Chondrocyte (in vitro differentiated cells): Measurements from ENCODE around the gene DMC1. TPM values are rescaled to one million over a fixed set of nuclear protein-coding genes. Genes with fewer than 3 reads are reported as not detected.
A peak's percentile ranks its signal among the peaks of the same experiment; 100 is the strongest.

ENCODE experiments used
- DNase-seq: peaks from one replicate; pipeline ENCODE4 v3.0.0; 2021; ENCODE audit warnings: mixed read lengths, low spot score
- H3K27ac Mint-ChIP-seq: one replicate; pipeline ENCODE4 v1.8.0; 2021; ENCODE audit warnings: mild to moderate bottlenecking, moderate library complexity, mixed read lengths; ENCODE audit not compliant: unreplicated experiment
- H3K27me3 Mint-ChIP-seq: 2 replicates; pipeline ENCODE4 v1.8.0; 2021; ENCODE audit warnings: low read depth, mixed read lengths
- H3K36me3 Mint-ChIP-seq: 2 replicates; pipeline ENCODE4 v1.8.0; 2021; ENCODE audit warnings: low read depth, mixed read lengths
- H3K4me1 Mint-ChIP-seq: 2 replicates; pipeline ENCODE4 v1.8.0; 2021; ENCODE audit warnings: low read depth, mild to moderate bottlenecking, mixed read lengths
- H3K4me3 Mint-ChIP-seq: one replicate; pipeline ENCODE4 v1.8.0; 2021; ENCODE audit warnings: mild to moderate bottlenecking, moderate library complexity, mixed read lengths; ENCODE audit not compliant: unreplicated experiment
- H3K9me3 Mint-ChIP-seq: 2 replicates; pipeline ENCODE4 v1.8.0; 2021; ENCODE audit warnings: low read depth, mixed read lengths
- total RNA-seq: library from RNA; stranded (reverse); gene quantifications from 3 replicates; pipeline ENCODE4 v1.2.1, GENCODE V29; 2021
- TF ChIP-seq, protein P1 (sequence below): fragments of 200-600 bp; sonication (generic); IDR thresholded peaks from 2 replicates; pipeline ENCODE4 v1.5.0; 2021; ENCODE audit warnings: antibody characterized with exemption, mild to moderate bottlenecking, moderate library complexity

DMC1 gene
- total RNA-seq, 1 donor from 2014 or later, result 0.82 TPM

DNA sequence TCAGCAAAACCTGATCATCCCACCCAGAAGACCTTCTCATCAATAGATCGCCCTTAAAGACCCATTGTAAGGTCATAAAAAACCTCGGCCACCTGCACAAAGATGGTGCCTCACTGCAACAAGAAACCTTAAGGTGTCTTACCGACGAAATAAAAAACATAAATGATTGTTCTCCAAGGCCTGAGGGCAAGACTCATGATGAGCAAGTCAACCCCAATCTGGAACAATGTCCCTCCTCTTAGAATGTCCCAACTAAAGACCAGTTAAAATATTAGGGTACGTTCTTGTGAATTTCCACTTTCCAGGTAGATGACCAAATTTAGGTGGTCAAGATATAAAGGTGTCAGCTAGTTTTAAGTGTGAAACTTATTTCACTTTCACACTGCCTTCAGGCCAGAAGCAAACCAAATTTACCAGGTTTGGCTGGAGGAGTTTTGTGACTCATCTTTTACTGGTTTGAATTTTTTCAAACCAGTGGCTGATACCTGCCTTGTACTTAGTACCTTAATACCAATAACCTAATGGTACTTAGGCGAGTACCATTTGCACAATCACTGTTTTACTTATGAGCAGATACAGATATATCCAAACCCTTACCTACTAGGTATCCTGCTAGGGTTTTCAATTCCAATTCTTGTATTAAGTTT is 87.2 kb downstream of the DMC1 start:
- H3K36me3 Mint-ChIP-seq, result peaks cover 48% of the 10 kb centered on the region
- peak overlapping the region; percentile 8 for H3K27ac Mint-ChIP-seq
- H3K27me3 Mint-ChIP-seq, result no peaks in the 10 kb centered on the region
- no peak for DNase-seq
- H3K4me3 Mint-ChIP-seq, result no peak overlapping the region
- H3K4me1 Mint-ChIP-seq, result peaks cover 29% of the 10 kb centered on the region
- TF ChIP-seq, protein P1, sequence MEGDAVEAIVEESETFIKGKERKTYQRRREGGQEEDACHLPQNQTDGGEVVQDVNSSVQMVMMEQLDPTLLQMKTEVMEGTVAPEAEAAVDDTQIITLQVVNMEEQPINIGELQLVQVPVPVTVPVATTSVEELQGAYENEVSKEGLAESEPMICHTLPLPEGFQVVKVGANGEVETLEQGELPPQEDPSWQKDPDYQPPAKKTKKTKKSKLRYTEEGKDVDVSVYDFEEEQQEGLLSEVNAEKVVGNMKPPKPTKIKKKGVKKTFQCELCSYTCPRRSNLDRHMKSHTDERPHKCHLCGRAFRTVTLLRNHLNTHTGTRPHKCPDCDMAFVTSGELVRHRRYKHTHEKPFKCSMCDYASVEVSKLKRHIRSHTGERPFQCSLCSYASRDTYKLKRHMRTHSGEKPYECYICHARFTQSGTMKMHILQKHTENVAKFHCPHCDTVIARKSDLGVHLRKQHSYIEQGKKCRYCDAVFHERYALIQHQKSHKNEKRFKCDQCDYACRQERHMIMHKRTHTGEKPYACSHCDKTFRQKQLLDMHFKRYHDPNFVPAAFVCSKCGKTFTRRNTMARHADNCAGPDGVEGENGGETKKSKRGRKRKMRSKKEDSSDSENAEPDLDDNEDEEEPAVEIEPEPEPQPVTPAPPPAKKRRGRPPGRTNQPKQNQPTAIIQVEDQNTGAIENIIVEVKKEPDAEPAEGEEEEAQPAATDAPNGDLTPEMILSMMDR, result no peak
- H3K9me3 Mint-ChIP-seq, result no peaks in the 10 kb centered on the region

DNA sequence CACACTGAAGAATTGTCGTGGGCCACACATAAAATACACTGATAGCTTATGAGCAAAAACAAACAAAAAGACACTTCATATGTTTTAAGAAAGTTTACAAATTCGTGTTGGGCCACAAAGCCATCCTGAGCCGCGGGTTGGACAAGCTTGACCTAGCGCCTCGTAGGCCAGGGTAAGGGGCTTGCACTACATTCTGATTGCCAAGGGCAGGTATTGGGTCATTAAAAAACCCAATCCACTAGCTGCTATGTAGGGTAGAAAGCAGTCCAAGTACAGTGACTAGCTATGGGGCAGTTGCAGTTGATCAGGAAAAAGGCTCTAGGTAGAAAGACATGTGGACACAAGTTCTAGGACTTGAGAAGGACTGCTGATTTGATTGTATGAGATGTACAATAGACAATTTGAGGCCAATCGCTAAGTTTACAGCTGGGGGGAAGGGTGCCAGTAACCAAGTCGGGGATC is 88.1 kb downstream of the DMC1 start:
- TF ChIP-seq, protein P1, result no peak
- peaks cover 50% of the 10 kb centered on the region for H3K36me3 Mint-ChIP-seq
- H3K27ac Mint-ChIP-seq, result peak overlapping the region; percentile 64
- peaks cover 33% of the 10 kb centered on the region for H3K4me1 Mint-ChIP-seq
- no peaks in the 10 kb centered on the region for H3K9me3 Mint-ChIP-seq
- no peak for DNase-seq
- H3K27me3 Mint-ChIP-seq, result no peaks in the 10 kb centered on the region
- H3K4me3 Mint-ChIP-seq, result no peak overlapping the region

DNA sequence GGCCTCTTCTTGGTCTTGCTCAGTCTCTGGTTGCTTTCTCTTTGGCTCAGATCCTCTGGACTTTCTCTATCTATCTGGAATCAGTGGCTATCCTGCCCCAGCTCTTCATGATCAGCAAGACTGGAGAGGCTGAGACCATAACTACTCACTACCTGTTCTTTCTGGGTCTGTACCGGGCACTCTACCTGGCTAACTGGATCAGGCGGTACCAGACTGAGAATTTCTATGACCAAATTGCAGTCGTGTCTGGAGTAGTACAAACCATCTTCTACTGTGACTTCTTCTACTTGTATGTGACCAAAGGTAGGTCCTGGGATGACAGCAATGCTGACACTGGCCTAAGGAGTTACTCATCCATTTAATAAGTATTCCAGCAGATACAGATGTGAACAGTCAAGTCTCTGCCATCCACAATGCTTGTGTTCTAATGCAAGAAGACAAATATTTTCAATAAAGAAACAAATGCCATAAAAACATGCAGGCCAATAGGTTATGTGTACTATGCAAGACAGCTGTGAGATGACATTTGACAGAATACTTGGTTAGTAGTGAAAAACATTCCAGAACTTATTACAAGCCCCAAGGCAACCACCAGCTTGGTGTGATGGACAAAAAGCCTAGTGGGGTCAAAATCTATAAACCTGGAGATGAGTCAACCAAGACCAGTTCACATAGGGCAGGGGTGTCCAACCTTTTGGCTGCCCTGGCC is 88.7 kb downstream of the DMC1 start:
- no peak for DNase-seq
- H3K4me3 Mint-ChIP-seq, result no peak overlapping the region
- no peaks in the 10 kb centered on the region for H3K27me3 Mint-ChIP-seq
- peaks cover 46% of the 10 kb centered on the region for H3K36me3 Mint-ChIP-seq
- peak overlapping the region; percentile 81 for H3K27ac Mint-ChIP-seq
- TF ChIP-seq, protein P1, result no peak
- H3K9me3 Mint-ChIP-seq, result no peaks in the 10 kb centered on the region
- peaks cover 33% of the 10 kb centered on the region for H3K4me1 Mint-ChIP-seq

DNA sequence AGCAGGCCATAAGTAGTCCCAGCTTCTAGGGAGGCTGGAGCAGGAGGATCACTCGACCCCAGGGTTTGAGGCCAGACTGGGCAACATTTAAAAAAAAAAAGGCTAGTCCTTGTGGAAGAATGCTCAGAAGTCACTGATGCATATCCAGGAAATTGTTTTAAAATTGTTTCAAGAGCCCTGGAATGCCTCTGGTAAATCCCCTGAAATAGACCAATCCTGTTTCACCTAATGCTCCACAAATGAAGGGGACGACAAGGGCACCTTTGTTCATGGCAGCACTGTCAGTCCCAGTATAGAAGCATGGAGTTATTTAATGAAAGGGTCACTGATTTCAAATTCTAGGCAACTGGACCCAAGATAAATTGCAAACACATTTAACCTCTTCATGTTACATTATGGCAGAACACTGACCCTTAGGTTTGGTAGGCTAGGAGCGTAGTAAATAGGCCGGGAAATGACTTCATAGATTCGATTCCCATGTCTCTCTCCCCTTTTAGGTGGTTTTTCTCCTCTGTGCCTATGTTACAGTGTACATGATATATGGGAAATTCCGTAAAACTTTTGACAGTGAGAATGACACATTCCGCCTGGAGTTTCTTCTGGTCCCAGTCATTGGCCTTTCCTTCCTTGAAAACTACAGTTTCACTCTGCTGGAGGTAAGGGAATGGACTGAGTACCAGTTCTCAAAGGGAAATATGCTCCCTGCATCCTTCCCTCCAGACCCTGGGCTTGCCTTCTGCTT is 90.7 kb downstream of the DMC1 start:
- DNase-seq, result no peak
- H3K36me3 Mint-ChIP-seq, result peaks cover 36% of the 10 kb centered on the region
- no peak overlapping the region for H3K4me3 Mint-ChIP-seq
- H3K4me1 Mint-ChIP-seq, result peaks cover 29% of the 10 kb centered on the region
- no peaks in the 10 kb centered on the region for H3K9me3 Mint-ChIP-seq
- H3K27me3 Mint-ChIP-seq, result no peaks in the 10 kb centered on the region
- H3K27ac Mint-ChIP-seq, result peak overlapping the region; percentile 36
- TF ChIP-seq, protein P1, result no peak

DNA sequence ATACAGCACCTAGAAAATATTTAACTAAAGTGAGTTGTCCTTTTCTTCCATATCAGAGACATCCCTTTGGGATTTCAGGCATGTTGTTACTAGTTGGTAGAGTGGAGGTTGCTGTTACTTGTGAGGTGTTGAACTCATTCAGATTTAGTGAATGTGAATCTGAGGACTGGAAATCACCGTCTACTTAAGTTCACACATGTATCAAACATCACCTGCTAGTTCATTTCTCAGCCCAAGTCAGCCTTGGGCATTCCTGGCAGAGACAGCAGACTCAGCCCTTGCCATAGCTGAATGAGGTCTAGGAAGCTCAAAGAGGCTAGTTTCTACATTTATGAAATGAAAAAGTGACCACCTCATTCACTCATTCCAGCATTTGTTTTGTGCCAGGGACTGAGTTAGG is 92.4 kb downstream of the DMC1 start:
- TF ChIP-seq, protein P1, result no peak
- Mint-ChIP-seq H3K27ac (peak overlapping the region; percentile 50), H3K9me3 (no peaks in the 10 kb centered on the region), H3K4me3 (no peak overlapping the region), H3K4me1 (peaks cover 36% of the 10 kb centered on the region), H3K36me3 (peaks cover 26% of the 10 kb centered on the region), H3K27me3 (no peaks in the 10 kb centered on the region)
- no peak for DNase-seq
